Measurements from ENCODE around the gene ITPRID2.
"Not testable (repeated sequence)": the region's sequence is repeated elsewhere in the genome, so short reads cannot be mapped to it uniquely, and the experiment has no call there.

ITPRID2 gene

DNA sequence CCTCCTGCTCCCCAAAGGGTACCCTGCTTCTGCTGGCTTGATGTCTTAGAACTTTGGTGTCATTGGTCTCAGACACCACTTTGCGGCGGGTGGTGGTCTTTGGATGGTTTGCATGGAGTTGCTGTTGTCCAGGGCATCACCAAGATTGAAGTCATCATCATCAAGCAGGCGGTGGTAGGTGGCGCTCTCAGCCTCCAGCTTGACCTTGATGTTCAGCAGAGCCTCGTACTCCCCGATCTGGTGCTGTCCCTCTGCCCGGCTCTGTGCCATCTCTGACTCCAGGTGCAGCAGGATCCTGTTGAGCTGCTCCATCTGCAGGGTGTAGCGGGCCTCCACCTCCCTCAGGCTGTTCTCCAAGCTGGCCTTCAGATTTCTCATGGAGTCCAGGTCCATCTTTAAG is 69.6 kb downstream of the ITPRID2 start:
- not testable (repeated sequence) for DNase-seq (ENCODE audit: low read depth)

DNA sequence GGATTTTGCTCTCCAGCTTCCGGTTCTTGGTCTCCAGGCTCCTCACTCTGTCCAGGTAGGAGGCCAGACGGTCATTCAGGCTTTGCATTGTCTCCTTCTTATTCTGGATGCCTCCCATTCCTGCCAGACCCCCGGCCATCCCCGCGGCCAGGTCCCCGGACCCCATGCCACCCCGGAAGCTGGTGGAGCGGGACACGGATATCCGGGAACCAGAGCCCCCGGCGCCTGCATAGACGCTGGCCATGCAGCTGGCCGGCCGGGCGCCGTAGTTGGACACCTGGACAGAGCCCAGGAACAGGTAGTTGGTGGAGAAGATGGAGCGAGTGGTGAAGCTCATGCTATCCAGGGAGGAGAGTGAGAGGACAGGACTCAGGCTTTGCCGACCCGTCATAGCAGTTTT is 70.6 kb downstream of the ITPRID2 start:
- no peak for DNase-seq (ENCODE audit: low read depth)

DNA sequence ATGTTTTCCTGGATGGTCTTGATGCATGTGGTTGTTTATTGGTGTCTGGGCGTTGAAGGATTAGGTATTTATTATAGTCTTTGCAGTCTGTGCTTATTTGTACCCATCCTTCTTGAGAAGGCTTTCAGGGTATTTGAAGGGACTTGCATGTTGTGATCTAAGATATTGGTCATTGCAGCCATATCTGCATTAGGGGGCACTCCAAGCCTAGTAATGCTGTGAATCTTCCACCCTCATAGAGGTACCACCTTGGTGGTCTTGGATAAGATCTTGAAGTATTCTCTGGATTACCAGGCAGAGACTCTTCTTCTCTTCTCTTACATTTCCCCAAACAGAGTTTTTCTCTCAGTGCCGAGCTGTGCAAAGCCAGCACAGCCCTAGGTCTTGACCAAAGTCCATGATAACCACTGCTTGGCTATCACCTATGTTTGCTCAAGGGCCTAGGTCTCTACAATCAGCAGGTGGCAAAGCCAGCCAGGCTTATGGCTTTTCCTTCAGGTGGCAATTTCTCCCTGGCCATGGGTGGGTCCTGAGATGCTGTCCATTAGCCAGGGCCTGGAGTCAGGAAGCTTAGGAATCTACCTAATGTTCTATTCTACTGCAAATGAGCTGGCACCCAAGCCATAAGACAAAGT is 78.7 kb downstream of the ITPRID2 start:
- no peak for DNase-seq (ENCODE audit: low read depth)

- DNase-seq (ENCODE audit: low read depth): no peak
Observed at GRCh38 chr2:181971032-181971431, 79.5 kb downstream of the ITPRID2 start.

- no peak for DNase-seq (ENCODE audit: low read depth)
Observed at GRCh38 chr2:181972431-181973170, 81.1 kb downstream of the ITPRID2 start.

DNA sequence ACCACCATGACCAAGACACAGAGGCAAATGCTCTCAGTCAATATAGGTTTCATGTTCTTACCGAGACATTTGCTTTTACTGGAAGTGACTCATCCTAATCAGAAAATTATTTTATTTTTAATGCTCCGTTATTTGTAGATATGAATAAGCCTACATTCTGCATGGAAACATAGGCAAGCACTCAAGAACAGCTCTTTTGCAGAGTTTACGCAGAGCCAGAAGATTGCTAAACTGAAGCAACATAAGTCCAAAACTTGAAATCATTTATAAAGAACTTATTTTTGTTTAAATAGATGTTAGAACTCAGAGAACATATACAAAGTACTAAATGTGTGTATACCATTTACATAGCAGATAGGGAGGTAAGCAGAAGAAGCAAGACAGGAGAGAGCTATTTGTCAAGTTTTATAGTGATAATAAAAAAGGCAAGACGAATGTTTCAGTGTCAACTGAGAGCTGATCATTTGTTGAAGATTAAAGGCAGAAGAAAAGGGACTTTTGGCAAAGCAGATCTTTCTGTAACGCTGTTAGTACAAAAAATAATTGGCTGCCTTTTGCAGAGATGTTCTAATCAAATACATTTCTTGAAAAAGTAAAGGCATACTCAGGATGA is 81.7 kb downstream of the ITPRID2 start:
- DNase-seq (ENCODE audit: low read depth): no peak

GRCh38 chr2:181977661-181978350 is 86.3 kb downstream of the ITPRID2 start:
- no peak for DNase-seq (ENCODE audit: low read depth)

DNA sequence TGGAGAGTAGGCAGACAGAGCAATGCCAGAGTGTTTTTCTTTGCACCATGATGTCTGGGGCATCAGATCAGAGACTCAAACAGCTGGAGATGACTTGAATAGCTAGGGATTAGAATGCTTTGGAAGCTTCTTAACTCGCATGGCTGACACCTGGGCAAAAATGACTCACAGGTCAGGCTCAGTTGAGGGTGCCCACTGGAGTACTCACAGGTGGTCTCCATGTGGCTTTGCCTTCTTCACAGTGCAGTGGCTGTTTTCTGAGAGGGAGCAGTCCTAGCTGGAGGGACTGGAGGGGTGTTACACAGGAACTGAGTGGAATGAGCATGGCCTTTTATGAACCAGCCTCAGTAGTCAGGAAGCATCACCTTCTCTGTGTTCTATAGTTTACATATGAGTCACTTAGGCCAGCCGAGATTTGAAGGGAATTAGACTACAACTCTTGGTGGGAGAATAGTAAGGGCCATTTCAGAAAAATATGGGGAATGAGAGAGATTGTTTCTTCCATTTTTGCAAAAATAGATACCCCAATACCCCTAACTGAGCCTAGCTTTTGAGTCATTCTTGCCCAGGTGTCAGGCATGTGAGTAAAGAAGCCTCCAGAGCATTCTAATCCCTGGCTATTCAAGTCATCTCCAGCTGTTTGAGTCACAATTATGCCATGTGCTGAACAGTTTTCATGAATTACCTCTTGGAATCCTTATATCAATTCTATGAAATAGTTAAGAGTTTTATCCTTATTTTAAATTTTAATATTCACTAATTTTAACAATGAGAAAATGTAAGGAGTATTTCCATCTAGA is 87.0 kb downstream of the ITPRID2 start:
- DNase-seq (ENCODE audit: low read depth): no peak

Data from stimulated activated CD8-positive, alpha-beta memory T cell treated with anti-CD3 and anti-CD28 coated beads, Interleukin-12 subunit alpha, Interleukin-12 subunit beta, amount 100 ng/mL, for 4 hours (primary cell).